Neural progenitor cell (in vitro differentiated cells): ENCODE measurements around the gene HAUS6.

Source experiments
- CTCF ChIP-seq: fragments of 200-600 bp; sonication (generic); IDR thresholded peaks from 2 replicates; pipeline ENCODE4 v1.5.1; 2017; ENCODE audit warnings: antibody characterized with exemption, mild to moderate bottlenecking
- EZH2 ChIP-seq: fragments of 200-600 bp; sonication (generic); IDR thresholded peaks from 2 replicates; pipeline ENCODE4 v1.6.1; 2017; ENCODE audit warnings: antibody characterized with exemption, mild to moderate bottlenecking, moderate library complexity

- TF ChIP-seq CTCF (no peak), EZH2 (no peak)
Measured at GRCh38 chr9:19140259-19140658, 37.6 kb upstream of the HAUS6 start.
